SK-N-MC (cell line): ENCODE results near the gene KRT24.

Experiments used
- EZH2 ChIP-seq: fragments of 200-600 bp; sonication (generic); IDR thresholded peaks from one replicate; pipeline ENCODE4 v1.6.1; 2017; ENCODE audit warnings: antibody characterized with exemption
- POLR2AphosphoS5 ChIP-seq: IDR thresholded peaks from 2 replicates; pipeline ENCODE4 v1.6.1; 2012; ENCODE audit warnings: mild to moderate bottlenecking, low read depth, low read length, borderline replicate concordance

GRCh38 chr17:40727447-40728231 is 24.1 kb upstream of the KRT24 start:
- no peak for TF ChIP-seq POLR2AphosphoS5
- no peak for TF ChIP-seq EZH2
